Esophagus squamous epithelium (tissue), 5 donors: Measurements from ENCODE around the gene CSRP1. TPM values are rescaled to one million over a fixed set of nuclear protein-coding genes. Genes with fewer than 3 reads are reported as not detected.

Experiments
- DNase-seq: peaks from one replicate; lab custom pipeline; 2025; lab: John Stamatoyannopoulos, UW
- H3K27ac ChIP-seq, 4 donors: fragments of 200-600 bp; sonication (generic); one replicate each; pipeline ENCODE4 v1.5.1; 2016 to 2019; ENCODE audit warnings: mild to moderate bottlenecking in 1 of 4
- H3K27me3 ChIP-seq, 4 donors: fragments of 200-600 bp; sonication (generic); 1 replicate in 3 of 4; 2 replicates in 1 of 4; pipeline versions ENCODE4 v1.5.1 to v1.6.0; 2017 to 2021; ENCODE audit warnings: antibody characterized with exemption in 1 of 4
- H3K36me3 ChIP-seq, 3 donors: fragments of 200-600 bp; sonication (generic); one replicate each; pipeline ENCODE4 v1.5.1; 2016 to 2019
- H3K4me1 ChIP-seq, 3 donors: fragments of 200-600 bp; sonication (generic); one replicate each; pipeline ENCODE4 v1.5.1; 2017 to 2019
- H3K4me3 ChIP-seq, 4 donors: fragments of 200-600 bp; sonication (generic); 1 replicate in 3 of 4; 2 replicates in 1 of 4; pipeline ENCODE4 v1.5.1; 2016 to 2019; ENCODE audit warnings: mild to moderate bottlenecking in 2 of 4, moderate library complexity in 1 of 4
- H3K9me3 ChIP-seq, 3 donors: fragments of 200-600 bp; sonication (generic); one replicate each; pipeline ENCODE4 v1.5.1; 2016 to 2019
- POLR2A ChIP-seq, 4 donors: fragments of 450-650 bp; IDR thresholded peaks; one replicate each; pipeline ENCODE4 v1.6.1; 2017; ENCODE audit warnings: antibody characterized with exemption in 4 of 4, mild to moderate bottlenecking in 4 of 4, moderate library complexity in 3 of 4
- WGBS, 2 donors: methylation state at CpG; one replicate each; pipeline ENCODE4 v1.1.5; 2018; 5-methylcytosine and 5-hydroxymethylcytosine counted together
- intact Hi-C: fragments of 100-400 bp; cut with DNase I; formaldehyde crosslinking; loops from one replicate; pipeline ENCODE4 v1.15.0; 2022
- total RNA-seq, 4 donors: library from RNA; depleted of rRNA; stranded (reverse); fragments of >200 nt; gene quantifications; one replicate each; pipeline ENCODE4 v1.1.0, GENCODE V29; 2016
- TF ChIP-seq, protein P1 (sequence below), 6 experiments: fragments of 450-650 bp in 4 of 6; fragments of 200-600 bp in 2 of 6; sonication (generic) in 2 of 6; IDR thresholded peaks; one replicate each; pipeline ENCODE4 v1.5.1; 2016 to 2019; ENCODE audit warnings: antibody characterized with exemption in 6 of 6, mild to moderate bottlenecking in 4 of 6, moderate library complexity in 4 of 6
- donor health status: DM: yes; HTN: yes; CAD: no.

The CSRP1 gene
- total RNA-seq, 4 donors from 2014 or later: 243 to 1,044 (median 363) TPM

DNA sequence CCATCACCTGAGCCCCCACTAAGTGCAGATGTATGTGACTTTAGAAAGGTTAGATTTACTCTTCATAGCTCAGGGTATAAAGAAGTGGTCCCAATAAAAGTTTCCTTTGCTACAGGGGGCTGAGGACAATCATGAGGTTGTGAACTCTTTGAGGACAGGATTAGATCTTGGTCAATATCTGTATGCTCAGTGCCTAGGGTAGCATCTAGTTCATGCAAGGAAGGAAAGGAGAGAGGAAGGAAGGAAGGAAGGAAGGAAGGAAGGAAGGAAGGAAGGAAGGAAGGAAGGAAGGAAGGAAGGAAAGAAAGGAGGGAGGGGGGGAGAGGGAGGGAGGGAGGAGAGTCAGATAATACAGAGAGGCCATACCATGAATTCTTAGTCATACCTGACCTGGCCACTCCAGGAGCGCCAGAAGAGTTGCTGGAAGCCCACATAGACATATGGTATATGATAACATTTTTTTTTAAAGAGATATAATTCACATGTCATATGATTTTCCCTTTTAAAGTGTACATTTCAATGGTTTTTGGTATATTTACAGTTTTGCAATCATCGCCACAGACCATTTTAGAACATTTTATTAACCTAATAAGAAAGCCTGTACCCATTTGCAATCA lies 9.7 kb upstream of the CSRP1 start:
- TF ChIP-seq, protein P1, sequence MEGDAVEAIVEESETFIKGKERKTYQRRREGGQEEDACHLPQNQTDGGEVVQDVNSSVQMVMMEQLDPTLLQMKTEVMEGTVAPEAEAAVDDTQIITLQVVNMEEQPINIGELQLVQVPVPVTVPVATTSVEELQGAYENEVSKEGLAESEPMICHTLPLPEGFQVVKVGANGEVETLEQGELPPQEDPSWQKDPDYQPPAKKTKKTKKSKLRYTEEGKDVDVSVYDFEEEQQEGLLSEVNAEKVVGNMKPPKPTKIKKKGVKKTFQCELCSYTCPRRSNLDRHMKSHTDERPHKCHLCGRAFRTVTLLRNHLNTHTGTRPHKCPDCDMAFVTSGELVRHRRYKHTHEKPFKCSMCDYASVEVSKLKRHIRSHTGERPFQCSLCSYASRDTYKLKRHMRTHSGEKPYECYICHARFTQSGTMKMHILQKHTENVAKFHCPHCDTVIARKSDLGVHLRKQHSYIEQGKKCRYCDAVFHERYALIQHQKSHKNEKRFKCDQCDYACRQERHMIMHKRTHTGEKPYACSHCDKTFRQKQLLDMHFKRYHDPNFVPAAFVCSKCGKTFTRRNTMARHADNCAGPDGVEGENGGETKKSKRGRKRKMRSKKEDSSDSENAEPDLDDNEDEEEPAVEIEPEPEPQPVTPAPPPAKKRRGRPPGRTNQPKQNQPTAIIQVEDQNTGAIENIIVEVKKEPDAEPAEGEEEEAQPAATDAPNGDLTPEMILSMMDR (IDR thresholded peaks at IDR 0.05): no peak
- TF ChIP-seq POLR2A (IDR thresholded peaks at IDR 0.05): no peak
- WGBS, 2 donors: 84 to 89% methylated on average over 2 of the region's 2 CpGs
- H3K9me3 ChIP-seq: no peaks in the 10 kb centered on the region
- H3K4me3 ChIP-seq: no peak overlapping the region
- intact Hi-C loops: loop anchor here (10.0 kb wide), 1 partner anchor 72 kb away; no protein-coding TSS in a partner anchor
- H3K27me3 ChIP-seq: no peaks in the 10 kb centered on the region
- DNase-seq: no peak
- H3K36me3 ChIP-seq: no peaks in the 10 kb centered on the region
- no peak overlapping the region for H3K27ac ChIP-seq
- H3K4me1 ChIP-seq: peaks cover 9 to 37% (median 12%) of the 10 kb centered on the region in 3 donors

GRCh38 chr1:201515895-201516294 lies 9.0 kb upstream of the CSRP1 start:
- TF ChIP-seq, protein P1 (IDR thresholded peaks at IDR 0.05): no peak
- TF ChIP-seq POLR2A (IDR thresholded peaks at IDR 0.05): no peak
- Histone ChIP-seq H3K4me1 (peaks cover 12 to 44% (median 14%) of the 10 kb centered on the region in 3 donors), H3K27me3 (no peaks in the 10 kb centered on the region), H3K27ac (no peak overlapping the region), H3K36me3 (no peaks in the 10 kb centered on the region), H3K4me3 (no peak overlapping the region), H3K9me3 (no peaks in the 10 kb centered on the region)
- 92 to 100% methylated on average over 1 of the region's 1 CpG for WGBS, 2 donors
- no peak for DNase-seq
- intact Hi-C loops: loop anchor here (10.0 kb wide), 1 partner anchor 71 kb away; no protein-coding TSS in a partner anchor

DNA sequence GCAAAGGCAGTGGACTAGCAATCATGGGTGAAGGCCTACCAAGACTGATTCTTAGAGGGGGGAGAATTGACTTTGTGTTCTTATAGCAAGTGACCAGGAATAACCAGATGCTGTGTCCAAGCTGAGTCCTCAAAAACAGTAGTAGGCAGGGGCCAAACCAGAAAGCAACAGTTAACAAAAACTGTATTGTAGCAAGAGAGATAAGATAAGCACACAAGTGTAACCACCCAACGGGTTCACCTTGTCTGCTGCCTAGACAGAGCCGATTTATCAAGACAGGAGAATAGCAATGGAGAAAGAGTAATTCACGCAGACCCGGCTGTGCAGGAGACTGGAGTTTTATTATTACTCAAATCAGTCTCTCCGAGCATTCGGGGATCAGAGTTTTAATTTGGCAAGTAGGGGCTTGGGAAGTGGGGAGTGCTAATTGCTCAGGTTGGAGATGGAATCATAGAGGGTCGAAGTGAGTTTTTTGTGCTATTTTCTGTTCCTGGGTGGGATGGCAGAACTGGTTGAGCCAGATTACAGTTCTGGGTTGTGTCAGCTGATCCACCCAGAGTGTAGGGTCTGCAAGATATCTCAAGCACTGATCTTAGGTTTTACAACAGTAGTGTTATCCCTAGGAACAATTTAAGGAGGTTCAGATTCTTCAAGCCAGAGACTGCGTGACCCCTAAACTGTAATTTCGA lies 8.3 kb upstream of the CSRP1 start:
- TF ChIP-seq, protein P1 (IDR thresholded peaks at IDR 0.05): no peak
- no peak for TF ChIP-seq POLR2A (IDR thresholded peaks at IDR 0.05)
- H3K4me1 ChIP-seq: peaks cover 12 to 46% (median 14%) of the 10 kb centered on the region in 3 donors
- no peak overlapping the region for H3K4me3 ChIP-seq
- 80 to 85% methylated on average over 9 of the region's 9 CpGs for WGBS, 2 donors
- H3K27me3 ChIP-seq: no peaks in the 10 kb centered on the region
- no peak for DNase-seq
- H3K9me3 ChIP-seq: no peaks in the 10 kb centered on the region
- no peak overlapping the region for H3K27ac ChIP-seq
- H3K36me3 ChIP-seq: no peaks in the 10 kb centered on the region
- intact Hi-C loops: loop anchor here (10.0 kb wide), 1 partner anchor 70 kb away; no protein-coding TSS in a partner anchor

DNA sequence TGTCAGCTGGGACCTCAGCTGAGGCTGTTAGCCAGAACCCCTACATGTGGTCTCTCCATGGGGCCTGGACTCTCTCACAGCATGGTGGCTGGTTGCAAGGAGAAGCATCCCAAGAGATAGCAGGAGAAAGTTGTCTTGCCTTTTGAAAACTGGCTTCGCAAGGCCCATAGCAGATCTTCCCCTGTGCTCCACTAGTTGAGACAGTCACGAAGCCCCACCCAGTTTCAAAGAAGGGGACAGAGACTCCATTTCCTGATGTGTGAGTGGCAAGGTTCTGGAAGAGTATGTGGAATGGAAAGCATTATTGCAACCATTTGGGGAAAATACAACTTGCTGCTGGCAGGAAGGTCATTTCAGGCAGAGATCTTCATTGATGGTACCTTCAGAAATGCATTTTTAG lies 7.5 kb upstream of the CSRP1 start:
- intact Hi-C loops: loop anchor here (10.0 kb wide), 1 partner anchor 70 kb away; no protein-coding TSS in a partner anchor
- WGBS, 2 donors: 77 to 82% methylated on average over 2 of the region's 2 CpGs
- no peak for DNase-seq

More for the DNA sequence above, 7.5 kb upstream of the CSRP1 start:
- Histone ChIP-seq H3K27ac (no peak overlapping the region), H3K9me3 (no peaks in the 10 kb centered on the region), H3K4me1 (peaks cover 12 to 46% (median 14%) of the 10 kb centered on the region in 3 donors), H3K36me3 (no peaks in the 10 kb centered on the region), H3K27me3 (no peaks in the 10 kb centered on the region), H3K4me3 (no peak overlapping the region)
- TF ChIP-seq, protein P1 (IDR thresholded peaks at IDR 0.05): no peak
- no peak for TF ChIP-seq POLR2A (IDR thresholded peaks at IDR 0.05)
